Stimulated activated CD8-positive, alpha-beta memory T cell treated with anti-CD3 and anti-CD28 coated beads, Interleukin-12 subunit alpha, Interleukin-12 subunit beta, amount 100 ng/mL, for 4 hours (primary cell): ENCODE results near the gene MON1B.
"Not testable (repeated sequence)": the region's sequence is repeated elsewhere in the genome, so short reads cannot be mapped to it uniquely, and the experiment has no call there.

Source experiments
- DNase-seq: peaks from one replicate; pipeline ENCODE4 v3.0.0-alpha.2; 2020; ENCODE audit warnings: low read depth

Gene MON1B

GRCh38 chr16:77190478-77191258, at the start of gene MON1B:
TSS of gene MON1B (plus strand) at chr16:77191190. CDS start at chr16:77191486, 296 bp downstream.
- DNase-seq, result peak; percentile 87

- DNase-seq, result no peak
Observed at GRCh38 chr16:77143364-77143763, 47.6 kb upstream of the MON1B start.

- no peak for DNase-seq
Observed at GRCh38 chr16:77148121-77148520, 42.9 kb upstream of the MON1B start.

- DNase-seq, result no peak
Observed at GRCh38 chr16:77157346-77158058, 33.5 kb upstream of the MON1B start.

- DNase-seq, result no peak
Observed at GRCh38 chr16:77158293-77158692, 32.7 kb upstream of the MON1B start.

- no peak for DNase-seq
Observed at GRCh38 chr16:77165006-77165405, 26.0 kb upstream of the MON1B start.

GRCh38 chr16:77165536-77166236, 25.3 kb upstream of the MON1B start:
- DNase-seq, result not testable (repeated sequence)

- DNase-seq, result no peak
Observed at GRCh38 chr16:77166726-77167125, 24.3 kb upstream of the MON1B start.

- no peak for DNase-seq
Observed at GRCh38 chr16:77168901-77169300, 22.1 kb upstream of the MON1B start.

GRCh38 chr16:77169650-77170236, 21.2 kb upstream of the MON1B start:
- no peak for DNase-seq

GRCh38 chr16:77170805-77171204, 20.2 kb upstream of the MON1B start:
- no peak for DNase-seq

GRCh38 chr16:77171745-77172635, 19.0 kb upstream of the MON1B start:
- DNase-seq, result no peak

- no peak for DNase-seq
Observed at GRCh38 chr16:77172951-77173350, 18.0 kb upstream of the MON1B start.

GRCh38 chr16:77183137-77183536, 7.9 kb upstream of the MON1B start:
- DNase-seq, result no peak

- DNase-seq, result not testable (repeated sequence)
Observed at GRCh38 chr16:77186298-77186697, 4.7 kb upstream of the MON1B start.

- no peak for DNase-seq
Observed at GRCh38 chr16:77190190-77190477, 856 bp upstream of the MON1B start.

- DNase-seq, result peak; percentile 19
Observed at GRCh38 chr16:77191259-77191969, 424 bp downstream of the MON1B start.

- DNase-seq, result no peak
Observed at GRCh38 chr16:77193377-77193776, 2.4 kb downstream of the MON1B start.

- no peak for DNase-seq
Observed at GRCh38 chr16:77194295-77195231, 3.6 kb downstream of the MON1B start.

- no peak for DNase-seq
Observed at GRCh38 chr16:77195411-77195810, 4.4 kb downstream of the MON1B start.
